22Rv1 (cell line): Measurements from ENCODE around the gene ATP2A3.

Experiments used
- ZFX ChIP-seq: fragments of 450-650 bp; IDR thresholded peaks from 2 replicates; pipeline ENCODE4 v1.6.1; 2017; ENCODE audit warnings: antibody characterized with exemption, borderline replicate concordance
- TF ChIP-seq, protein P1 (sequence below): fragments of 450-650 bp; IDR thresholded peaks from 2 replicates; pipeline ENCODE4 v1.5.1; 2017; ENCODE audit warnings: mild to moderate bottlenecking

DNA sequence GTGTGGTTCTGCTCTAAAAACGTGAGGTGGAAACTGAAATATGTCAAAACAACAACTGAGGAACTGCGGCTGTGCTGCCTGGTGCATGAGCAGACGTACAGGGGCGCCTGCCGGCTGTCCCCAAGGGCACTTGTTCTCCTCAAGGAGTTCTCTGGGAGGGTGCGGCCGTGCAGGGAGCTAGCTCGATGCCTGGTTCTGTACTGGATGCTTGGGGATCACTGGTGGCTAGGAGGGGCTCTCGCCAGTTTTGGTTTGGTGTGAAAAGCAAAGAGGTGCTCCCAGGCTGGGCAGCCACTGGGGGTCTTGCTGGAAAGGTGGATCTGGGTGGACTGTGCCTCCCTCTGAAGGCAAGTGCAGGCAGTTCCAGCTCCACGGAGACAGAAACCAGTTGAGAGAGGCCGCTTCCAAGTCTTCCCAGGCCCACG lies 41.9 kb upstream of the ATP2A3 start:
- no peak for TF ChIP-seq ZFX
- TF ChIP-seq, protein P1, sequence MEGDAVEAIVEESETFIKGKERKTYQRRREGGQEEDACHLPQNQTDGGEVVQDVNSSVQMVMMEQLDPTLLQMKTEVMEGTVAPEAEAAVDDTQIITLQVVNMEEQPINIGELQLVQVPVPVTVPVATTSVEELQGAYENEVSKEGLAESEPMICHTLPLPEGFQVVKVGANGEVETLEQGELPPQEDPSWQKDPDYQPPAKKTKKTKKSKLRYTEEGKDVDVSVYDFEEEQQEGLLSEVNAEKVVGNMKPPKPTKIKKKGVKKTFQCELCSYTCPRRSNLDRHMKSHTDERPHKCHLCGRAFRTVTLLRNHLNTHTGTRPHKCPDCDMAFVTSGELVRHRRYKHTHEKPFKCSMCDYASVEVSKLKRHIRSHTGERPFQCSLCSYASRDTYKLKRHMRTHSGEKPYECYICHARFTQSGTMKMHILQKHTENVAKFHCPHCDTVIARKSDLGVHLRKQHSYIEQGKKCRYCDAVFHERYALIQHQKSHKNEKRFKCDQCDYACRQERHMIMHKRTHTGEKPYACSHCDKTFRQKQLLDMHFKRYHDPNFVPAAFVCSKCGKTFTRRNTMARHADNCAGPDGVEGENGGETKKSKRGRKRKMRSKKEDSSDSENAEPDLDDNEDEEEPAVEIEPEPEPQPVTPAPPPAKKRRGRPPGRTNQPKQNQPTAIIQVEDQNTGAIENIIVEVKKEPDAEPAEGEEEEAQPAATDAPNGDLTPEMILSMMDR: no peak
